DMS 273 (cell line): ENCODE measurements around the gene TMEM222.

ENCODE experiments used
- DNase-seq: peaks from one replicate; lab custom pipeline; 2025; ENCODE audit not compliant: unreplicated experiment; lab: John Stamatoyannopoulos, UW

The TMEM222 gene

DNA sequence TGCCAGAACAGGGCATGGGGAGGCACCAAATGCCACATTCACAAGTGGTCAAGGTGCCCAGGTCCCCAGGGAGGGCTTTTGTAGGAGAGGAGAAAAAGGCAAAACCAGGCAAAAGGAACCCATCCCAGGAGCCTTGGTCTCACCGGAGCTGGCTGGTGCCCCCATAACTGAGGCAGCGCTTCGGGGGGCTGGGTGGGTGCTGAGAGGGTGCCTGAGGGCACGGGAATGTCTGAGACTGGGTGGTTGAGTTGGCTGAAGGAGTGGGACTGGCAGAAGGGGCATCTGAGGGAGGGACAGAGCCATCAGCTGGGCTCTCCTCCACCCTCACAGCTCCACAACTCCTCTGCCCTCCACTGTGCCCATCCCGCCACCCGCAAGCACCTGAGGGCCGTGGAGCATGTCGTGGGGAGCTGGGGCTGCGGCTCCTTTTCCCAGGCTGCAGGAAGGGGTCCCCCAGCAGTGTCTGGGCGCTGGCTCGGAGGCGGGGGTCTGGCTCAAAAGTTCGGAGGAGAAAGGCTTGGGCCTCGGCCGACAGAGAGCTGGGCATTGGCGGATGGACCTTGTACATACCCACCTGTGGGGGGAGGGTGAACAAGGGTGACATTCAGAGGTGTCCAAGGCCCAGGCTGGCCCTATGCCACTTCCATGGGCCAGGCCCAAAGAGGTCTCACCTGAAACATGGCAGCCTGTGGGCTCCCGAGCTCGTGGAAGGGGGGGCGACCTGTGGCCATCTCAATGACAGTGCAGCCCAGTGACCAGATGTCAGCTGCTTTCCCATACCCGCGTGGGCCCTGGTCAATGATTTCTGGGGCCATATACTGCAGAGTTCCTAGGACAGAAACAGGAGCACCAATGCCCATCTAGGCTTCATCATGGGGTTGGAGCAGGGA lies 36.3 kb downstream of the TMEM222 start:
- DNase-seq: no peak

DNA sequence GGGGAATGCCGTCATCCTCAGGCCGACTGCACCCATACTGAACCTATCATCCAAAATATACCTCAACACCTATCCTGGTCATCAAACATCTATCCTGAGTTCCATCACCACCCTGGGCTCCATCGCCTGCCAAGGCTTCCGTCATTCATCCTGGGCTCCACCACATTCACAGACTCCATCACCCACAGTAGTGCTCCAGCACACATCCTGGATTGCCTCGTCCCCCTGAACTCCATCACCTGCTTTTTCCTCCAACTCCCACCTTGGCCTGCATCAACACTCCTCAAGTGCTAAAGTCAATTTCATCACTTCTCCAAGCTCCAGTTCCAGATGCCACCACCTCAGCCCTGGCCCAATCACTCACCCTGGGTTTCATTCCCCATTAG lies 37.0 kb downstream of the TMEM222 start:
- DNase-seq: no peak

- DNase-seq: no peak
These were observed 37.8 kb downstream of the TMEM222 start for GRCh38 chr1:27359822-27360158.

GRCh38 chr1:27360159-27361043 lies 38.4 kb downstream of the TMEM222 start:
- DNase-seq: no peak

GRCh38 chr1:27361044-27361402 lies 39.1 kb downstream of the TMEM222 start:
- no peak for DNase-seq

DNA sequence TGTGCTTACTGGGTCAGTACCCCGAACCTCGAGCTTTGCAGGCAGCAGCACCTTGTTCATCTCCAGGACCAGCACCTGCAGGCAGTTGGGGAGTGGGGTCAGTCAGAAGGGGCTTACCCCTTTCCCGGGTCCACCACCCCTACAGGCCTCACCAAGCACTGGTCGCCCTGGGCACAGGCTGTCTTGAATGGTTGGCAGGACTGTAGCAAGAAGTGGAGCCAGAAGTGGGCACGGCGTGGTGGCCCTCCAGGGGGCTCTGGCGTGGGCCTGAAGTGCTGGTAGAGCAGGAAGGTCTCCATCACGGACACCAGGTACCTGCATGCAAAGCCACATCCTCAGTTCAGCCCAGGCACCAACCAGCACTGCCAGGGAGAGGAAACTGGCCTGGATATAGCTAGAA lies 39.6 kb downstream of the TMEM222 start:
- DNase-seq: no peak

DNA sequence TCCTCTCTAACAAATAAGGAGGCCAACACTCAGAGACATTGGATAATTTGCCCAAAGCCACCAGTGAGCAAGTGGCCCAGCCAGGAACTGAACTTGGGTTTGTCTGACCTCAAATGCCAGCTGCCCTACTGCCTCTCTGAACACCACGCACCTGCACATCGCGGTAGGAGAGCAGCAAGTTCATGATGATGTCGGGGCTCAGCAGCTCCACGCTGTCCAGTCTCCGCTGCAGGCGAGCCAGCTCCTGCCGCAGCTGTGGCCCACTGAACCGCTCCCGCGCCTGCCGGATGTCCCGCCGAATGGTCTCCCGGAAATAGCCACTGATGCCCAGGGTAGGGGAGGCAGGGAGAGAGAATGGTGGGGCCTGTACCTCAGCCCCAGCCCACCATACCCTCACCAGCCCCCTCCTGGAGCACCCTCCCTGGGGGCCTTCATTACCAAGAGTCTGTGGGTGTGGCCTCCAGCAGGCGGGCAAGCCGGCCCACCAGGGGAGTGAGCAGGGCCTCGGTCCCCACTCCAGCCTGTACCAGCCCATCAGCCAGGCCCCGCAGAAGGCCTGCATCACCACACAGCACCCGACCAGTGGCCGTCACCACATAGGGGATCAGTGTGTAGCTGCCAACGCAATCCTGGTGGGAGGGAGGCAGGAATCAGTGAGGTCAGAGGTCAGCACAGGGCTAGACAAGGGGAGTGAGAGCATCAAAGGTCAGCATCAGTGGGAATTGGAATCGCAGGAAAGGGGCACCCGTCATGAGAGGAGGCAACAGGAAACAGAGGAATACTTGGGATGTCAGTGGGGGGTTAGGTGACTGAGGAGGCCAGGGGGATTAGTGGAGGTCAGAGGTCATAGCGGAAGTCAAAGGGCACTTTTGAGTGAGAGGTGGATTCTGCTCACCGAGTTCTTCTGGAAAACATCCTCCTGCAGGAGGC lies 42.1 kb downstream of the TMEM222 start:
- DNase-seq: no peak

DNA sequence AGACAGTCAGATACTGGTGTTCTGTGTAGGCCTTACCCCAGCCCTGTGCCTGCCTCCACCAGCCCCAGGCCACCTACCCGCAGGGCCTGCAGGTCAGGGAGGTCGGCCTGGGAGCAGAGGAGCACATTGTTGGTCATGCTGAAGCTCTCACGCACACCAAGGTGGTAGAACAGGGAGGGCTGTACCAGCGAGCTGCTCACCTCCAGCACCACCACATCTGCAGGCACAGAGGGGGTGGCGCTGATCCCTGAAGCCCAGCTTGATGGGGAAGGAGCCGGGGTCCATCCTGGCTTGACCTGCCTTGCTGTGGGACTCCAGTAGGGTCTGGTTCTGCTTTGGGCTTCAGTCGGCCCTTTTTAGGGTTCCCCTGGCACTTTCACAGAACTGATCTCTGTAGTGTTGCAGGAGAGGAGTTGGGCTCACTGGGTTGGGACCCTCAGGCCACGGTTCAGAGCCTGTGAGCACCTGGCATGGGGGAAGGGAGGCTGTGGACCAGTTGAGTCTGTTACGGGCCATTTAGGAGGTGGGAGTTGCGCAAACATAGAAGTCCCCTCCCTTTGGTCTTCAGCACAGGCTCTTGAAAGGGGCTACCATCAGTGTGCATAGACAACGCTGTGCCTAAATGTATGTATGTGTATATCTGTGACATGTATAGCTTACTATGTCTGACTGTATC lies 42.9 kb downstream of the TMEM222 start:
- DNase-seq: no peak

GRCh38 chr1:27365372-27366112 lies 43.6 kb downstream of the TMEM222 start:
- DNase-seq: peak; percentile 94

- peak; percentile 91 for DNase-seq
These were observed 44.1 kb downstream of the TMEM222 start for GRCh38 chr1:27366113-27366410.

GRCh38 chr1:27366411-27367159 lies 44.6 kb downstream of the TMEM222 start, which contains the start of gene MAP3K6:
Gene MAP3K6, minus strand, starts transcription at chr1:27366961. Its CDS starts 364 bp downstream, at chr1:27366597.
- DNase-seq: peak; percentile 94

DNA sequence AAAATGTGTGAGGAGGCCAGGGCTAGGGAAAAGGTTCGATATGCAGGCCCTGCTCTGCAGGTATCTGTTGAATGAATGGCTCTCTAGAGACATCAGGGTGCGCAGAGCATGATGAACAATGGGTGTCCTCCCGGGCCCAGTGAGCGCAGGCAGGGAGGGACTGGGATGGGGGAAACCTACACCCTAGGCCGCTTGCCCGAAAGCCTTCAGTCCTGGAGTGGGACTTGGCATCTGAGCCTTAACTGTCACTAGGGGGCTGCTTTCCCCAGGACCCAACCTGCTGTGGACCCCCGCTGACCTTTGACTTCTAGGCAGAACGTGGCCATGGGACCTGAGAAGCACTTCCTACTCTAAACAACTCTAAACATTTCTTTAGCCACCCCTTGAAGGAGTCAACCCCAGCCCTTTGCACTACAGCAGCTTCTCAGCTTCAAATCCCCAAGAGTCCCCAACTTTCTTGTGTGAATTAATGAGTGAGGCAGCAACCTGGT lies 45.2 kb downstream of the TMEM222 start:
- DNase-seq: no peak

DNA sequence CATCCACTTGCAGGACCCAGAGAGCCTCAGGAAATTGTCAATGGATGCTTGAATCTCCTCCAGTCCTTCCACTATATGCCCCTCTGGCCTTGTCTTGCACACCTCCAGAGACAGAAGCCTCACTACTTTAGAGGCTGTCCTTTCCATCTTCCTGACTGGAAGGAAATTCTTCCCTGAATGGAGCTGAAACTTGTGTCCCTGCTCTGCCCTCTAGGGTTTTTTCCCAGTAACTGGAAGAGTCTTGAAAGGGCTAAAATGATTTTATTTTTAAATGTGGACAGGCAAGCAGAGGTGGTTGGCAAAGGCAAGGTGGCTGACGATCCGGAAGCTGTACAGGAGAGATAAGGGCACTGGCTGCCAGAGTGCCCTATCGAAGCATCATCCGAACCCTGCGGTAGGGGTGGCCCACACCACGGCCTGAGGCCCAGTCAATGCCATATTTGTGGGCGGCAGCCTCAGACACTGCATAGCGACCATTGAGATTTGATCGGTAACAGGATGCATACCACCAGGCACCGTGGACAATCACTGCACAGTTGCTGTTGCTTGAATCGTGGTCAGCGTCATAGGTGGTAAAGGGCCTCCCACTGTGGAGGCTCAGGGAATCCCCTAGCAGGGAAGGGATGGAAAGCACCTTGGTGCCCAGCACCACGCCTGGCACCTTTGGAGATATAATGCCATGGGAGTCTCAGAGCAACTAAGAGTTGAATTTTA lies 47.1 kb downstream of the TMEM222 start:
- peak; percentile 54 for DNase-seq

DNA sequence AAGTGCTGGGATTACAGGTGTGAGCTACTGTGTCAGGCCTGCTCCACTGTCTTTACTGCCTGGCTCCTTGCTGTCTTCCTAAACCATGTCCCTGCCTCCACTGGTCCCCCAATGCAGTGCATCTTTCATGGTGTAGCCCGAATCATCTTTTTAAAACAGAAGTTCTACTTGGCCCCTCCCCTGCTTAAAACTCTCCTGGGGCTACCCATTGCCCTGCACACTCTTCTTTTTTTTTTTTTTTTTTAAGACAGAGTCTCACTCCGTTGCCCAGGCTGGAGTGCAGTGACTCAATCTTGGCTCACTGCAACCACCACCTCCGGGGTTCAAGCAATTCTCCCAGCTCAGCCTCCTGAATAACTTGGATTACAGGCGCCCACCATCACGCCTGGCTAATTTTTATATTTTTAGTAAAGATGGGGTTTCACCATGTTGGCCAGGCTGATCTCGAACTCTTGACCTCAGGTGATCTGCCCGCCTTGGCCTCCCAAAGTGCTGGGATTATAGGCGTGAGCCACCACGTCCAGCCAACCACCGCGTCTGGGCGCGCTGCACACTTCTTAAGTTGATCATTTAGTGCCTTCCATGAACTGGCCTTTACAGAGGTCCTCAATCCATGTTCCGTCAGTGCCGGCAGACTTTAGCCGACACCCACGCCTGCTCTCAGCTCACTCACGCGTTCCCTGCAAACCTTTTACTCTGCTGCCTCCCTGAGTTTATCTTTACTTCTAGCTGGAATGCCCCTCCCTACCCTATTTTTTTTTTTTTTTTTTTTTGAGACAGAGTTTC lies 50.3 kb downstream of the TMEM222 start:
- no peak for DNase-seq

DNA sequence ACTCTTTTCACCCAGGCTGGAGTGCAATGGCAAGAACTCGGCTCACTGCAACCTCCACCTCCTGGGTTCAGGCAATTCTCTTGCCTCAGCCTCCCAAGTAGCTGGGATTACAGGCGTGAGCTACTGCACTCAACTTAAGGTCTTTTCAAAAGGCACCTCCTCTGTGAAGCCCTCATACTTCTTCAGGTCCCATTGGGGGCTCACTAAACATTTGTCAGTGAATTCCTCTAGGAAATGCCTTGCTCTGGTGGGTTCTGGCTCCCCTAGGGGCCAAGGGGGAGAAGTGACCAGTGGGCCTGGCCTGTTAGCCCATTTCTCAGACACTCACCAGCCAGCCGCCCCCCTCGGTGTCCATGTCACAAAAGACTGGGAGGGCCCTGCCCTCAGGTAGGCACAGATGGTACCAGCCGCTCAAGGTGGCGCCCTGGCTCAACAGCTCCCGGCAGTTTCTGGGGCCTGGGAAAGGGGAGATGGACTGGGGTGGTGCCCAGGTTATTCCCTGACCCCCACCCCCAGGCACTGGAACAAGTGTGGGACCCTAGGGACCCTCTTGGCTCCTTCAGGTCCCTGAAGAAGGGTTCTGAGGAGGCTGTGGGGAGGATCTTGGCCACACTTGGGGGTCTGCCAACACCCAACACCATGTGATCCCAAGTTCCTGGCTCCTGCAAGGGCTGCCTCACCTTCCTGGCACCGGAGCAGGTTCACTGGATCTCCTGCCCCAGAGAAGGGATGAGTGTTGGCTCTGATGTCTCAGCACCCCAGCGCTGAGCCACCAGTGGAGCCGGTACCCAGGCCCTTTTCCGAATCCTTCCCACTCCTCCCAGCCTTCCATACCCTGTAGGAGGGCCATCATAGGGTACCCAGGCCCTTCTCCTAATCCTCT lies 51.1 kb downstream of the TMEM222 start:
- peak; percentile 42 for DNase-seq

- DNase-seq: no peak
These were observed 52.6 kb downstream of the TMEM222 start, which contains the start of gene FCN3 for GRCh38 chr1:27374362-27375086. Gene FCN3, minus strand, starts transcription at chr1:27374824. Its CDS starts 6 bp downstream, at chr1:27374818.
